DMS53 treated with DMSO at 0.1 percent for 48 hours (cell line): ENCODE measurements around the gene MBNL1.

Experiments
- DNase-seq: peaks from one replicate; lab custom pipeline; 2025; ENCODE audit not compliant: unreplicated experiment; lab: John Stamatoyannopoulos, UW

Gene MBNL1

DNA sequence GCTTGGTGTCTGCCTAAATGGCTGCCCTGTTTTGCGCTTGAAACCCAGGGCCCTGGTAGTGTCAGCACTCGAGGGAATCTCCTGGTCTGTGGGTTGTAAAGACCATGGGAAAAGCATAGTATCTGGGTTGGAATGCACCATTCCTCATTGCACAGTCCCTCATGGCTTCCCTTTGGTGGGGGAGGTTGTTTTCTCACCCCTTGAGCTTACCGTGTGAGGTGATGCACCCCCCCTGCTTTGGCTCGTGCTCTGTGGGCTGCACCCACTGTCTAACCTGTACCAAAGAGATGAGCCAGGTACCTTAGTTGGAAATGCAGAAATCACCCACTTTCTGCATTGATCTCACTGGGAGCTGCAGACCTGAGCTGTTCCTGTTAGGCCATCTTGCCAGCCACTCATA is 104.7 kb downstream of the MBNL1 start:
- DNase-seq: no peak

DNA sequence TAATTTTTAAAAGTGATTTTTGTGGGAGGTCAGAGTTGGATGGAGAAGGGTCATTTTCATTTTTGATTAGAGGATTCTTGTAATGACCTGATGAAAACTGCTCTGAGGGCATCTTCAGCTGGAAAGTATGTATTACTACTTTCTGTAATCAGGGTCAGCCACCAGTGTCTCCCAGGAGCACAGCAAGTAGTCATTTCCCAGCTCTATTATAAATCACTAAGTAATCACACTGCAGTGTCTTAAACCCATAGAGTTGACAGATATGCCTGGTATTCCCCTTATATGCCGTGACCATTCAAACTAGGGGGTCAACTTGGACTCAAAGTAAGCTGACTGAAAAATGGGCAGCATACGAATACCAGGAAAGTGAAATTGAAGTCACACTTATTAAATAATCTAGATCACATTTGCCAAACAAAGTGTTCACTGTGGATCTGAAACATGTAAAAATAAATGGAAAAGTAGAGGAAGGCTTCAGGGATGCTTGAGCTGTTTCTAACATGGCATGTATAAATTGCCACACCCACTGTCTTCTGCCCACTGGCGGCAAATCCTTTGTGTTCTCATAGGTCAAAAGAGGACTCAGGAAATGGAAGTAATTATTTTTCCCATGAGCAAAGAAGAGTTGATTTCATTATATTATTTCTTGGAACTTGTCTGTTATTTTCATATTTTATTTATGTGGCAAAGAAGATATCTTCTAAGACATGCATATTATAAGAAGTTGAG is 105.7 kb downstream of the MBNL1 start:
- no peak for DNase-seq

DNA sequence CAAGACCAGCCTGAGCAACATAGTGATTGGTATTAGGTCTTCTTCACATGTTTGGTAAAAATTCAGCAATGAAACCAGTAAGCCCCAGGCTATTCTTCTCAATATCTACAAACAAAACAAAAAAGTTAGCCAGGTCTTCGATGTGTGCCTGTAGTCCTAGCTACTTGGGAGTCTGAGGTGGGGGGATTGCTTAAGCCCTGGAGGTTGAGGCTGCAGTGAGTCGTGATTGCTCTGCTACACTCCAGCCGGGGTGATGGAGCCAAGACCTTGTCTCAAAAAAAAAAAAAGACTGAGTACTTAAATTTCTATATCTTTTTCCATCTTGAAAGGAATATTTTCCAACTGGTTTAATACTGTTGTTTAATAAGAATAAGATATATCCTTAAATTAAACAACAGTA is 106.8 kb downstream of the MBNL1 start:
- DNase-seq: no peak

DNA sequence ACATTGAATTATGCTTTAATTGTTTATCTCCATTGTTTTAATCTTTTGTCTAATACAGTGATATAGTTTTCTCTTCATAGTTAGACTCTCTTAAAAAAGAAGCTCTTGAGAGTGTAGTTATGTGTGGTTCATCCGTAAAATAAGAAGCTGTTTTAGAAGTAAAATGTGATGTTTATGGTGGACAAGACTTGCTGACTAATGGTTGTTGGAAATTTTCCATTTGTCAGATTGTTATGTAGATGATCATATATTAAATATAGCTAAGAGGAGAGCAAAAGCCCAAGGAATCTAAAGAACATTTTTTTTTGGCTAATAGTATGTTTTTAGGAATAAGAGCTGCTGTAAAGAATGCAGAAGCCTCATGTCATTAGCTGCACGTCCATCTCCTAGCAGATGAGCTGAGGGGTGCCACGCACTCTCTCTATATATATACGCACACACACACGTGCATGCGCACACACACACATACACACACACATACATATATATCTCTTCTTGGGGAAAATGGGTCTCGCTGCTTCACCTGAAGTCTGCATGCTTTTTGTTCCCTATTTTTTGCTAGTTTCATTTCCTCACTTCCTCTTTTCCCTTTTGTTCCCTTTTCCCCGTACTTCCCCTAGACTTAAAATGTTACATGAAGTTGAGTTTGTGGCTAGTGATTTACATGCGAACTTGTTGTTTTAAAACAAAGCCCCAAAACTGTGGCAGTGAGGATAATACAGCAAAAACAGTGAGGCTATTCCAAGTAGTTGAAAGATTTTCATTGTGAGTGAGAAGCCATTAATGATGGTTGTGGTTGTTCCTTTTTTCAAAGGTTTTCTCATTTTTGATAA is 107.8 kb downstream of the MBNL1 start:
- no peak for DNase-seq

DNA sequence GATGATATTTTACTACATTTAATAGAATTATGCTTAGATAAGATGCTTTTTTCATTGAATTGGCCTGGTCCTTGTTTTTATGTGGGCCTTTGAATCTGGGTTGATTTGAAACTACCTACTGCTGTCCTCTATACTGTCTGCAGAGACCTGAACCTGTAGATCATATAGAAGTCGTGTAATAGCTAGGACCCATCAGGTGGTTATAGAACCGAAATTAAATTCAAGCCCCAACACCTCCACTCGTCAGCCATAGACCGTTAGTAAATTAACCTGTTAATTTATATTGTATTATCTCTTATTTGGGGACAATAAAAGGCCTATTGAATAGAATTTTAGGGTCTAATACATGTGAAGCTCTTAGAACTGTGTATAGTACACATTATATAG is 108.4 kb downstream of the MBNL1 start:
- DNase-seq: no peak

DNA sequence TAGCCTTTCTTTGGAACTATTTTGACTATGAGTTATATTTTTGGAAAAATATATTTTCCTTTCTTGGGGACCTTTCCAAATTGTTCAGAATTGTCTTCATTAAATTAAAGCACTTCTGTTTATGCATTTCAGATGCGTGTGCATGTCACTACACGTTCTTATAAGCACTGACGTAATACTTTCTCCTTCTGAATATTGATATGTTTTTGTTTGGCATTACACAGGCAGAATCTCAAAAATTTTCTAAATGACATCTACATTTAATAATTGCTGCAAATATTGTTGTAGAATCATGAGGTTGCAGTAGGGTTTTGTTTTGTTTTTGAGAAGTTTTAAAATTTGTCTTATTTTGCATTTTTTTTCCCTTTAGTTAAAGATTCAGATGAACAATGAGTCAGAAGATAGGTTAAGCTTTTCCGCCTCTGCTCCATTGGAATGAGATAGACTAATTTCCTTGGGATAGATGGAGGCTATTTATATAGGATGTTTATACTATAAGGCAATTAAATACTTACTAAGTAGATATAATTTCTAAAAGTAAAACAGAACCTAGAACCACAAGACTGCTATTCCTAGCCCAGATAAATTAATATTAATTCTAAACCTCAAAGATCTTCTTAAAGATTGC is 110.8 kb downstream of the MBNL1 start:
- no peak for DNase-seq

DNA sequence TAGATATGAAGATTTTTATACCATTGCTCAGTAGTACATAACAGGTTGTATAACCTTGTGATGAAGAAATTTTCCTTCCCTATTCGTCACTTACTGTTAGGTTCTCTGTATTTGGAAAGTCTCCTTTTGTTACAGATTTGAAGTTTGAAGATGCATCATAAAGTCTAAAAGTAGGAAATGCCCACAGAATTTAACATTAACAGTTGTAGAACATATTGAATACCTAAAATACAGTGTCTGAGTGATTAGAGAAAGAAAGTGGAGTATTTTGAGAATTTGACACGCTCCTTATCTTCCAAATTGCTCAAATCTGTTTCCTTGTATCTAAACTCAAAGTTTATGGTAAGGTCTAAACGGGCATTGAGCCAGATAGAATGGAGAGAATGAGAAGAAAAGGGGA is 111.3 kb downstream of the MBNL1 start:
- no peak for DNase-seq

DNA sequence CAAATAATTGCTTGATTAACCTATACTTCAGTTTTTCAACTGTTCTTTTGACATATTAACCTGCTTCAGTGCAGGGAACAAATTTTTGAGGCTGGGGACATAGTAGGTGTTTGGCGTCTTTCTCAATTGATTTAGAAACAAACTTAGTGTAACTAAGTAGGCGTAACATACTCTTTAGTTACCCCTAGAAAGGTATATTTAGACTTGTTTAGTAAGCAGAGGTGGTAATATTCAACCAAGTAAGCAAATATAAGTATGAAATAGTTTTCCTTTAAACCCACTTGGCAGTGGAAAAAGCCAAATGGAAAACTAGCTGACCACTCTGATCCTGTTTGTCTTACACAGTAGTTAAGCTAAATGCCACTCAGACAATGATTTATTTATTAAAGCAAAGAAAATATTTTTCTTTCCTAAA is 113.2 kb downstream of the MBNL1 start:
- no peak for DNase-seq

DNA sequence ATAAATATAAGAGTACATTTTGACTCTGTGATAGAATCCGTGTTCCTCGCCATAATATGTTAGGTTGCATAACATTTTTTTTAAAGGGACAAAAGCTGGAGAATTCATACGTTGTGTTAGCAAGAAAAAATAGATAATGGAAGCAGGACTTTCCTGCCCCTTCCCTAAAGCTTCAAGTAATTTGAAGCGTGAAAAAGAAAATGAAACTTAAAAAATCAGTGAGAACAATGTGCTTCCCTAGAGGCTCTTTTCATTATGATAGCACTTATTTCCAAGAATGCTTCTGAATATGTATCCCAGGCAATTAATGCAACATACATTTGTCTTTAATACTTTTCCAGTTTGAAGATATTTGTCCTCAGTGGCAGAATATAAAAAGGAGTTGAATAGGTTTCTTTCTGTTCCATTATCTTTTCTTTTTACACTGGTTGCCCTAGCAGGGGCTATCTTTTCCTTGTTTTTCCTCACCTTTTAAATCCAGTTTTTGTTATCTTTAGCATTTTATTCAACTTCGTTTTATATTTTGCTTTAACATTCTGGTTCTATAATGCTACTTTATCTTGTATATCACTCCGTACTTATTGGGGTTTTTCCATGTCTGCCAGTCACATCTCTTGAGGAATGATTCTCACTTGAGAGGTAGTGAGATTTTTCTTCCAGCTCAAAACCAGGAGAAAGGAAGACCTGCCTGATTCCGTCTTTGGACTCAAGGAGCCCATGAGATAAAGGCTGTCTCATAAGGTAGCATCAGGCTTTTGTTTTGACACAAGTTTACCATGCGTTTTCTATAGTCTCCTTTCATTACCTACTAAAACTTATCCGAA is 113.8 kb downstream of the MBNL1 start:
- DNase-seq: no peak

DNA sequence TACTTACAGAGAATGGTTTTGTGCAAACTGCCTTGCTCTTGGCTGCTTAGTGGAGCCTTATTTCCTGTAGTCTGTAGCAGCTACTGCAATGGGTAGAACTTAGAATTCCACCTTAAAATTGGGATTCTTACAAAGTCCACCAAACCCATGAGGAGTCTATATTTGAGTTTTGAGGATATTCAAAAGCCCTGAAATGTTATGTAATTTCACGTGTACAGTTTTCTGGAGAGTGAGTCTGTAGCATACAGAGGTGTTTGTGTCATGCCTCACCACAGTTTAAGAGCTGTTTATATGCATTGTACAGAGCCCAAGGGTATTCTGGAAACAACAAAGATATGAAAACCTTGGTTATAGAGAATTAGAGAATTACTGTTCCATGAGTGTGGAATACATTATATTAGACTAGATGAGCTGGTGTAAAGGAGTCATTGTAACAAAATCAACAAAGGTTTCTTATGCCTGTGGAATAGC is 114.4 kb downstream of the MBNL1 start:
- DNase-seq: no peak

DNA sequence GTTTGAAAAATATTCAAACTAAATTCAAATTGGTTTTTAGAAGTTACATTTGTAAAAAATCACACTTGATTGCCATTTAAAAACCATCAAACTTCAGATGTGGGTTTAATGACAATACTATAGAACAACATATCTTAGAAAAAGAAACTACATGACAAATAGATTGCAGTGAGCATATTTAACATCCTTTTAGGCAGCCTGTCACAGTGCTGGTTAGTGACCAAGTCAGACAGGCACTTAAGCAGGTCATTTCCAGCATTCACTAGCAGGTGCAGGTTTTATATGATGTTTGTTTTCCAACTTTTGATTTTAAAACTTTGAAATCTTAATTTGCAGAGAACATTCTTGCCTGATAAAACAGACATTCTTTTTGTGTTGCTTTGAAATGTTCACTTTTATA is 115.7 kb downstream of the MBNL1 start:
- no peak for DNase-seq

DNA sequence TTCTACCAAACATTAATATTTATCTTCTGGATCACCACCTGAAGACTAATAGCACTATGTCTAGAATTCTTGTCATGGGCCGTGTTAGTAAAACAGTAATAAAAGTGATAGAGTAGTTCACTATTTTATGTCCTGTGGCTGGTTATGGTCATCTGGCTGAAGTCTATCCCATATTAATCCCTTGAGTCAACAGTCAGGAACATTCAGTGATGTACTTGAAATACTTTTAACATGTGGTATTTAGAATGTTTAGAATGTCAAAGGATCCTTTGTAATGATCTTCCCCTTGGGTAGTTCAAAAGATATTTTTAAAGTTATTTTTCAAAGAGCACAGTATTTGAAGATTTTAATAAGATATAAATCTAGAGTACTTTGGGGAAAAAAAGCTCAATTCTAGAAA is 117.0 kb downstream of the MBNL1 start:
- DNase-seq: no peak

DNA sequence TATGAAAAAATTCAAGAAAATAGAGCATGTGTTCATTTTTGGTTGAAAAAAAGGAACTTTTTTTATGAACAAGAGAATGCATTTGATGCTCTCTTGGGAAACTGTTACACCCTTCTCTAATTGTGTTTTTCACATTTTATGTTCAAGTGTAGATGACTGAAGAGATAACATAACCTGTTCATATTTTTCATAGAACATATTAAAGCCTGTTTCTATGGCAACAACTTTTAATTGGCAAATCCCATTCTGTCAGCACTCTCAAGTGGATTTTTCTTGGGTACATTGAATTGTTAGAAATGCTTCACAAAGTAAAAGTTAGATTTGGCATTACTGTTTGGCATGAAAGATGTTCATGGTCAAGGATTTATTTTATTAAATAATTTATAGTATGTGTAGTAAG is 117.5 kb downstream of the MBNL1 start:
- DNase-seq: no peak

DNA sequence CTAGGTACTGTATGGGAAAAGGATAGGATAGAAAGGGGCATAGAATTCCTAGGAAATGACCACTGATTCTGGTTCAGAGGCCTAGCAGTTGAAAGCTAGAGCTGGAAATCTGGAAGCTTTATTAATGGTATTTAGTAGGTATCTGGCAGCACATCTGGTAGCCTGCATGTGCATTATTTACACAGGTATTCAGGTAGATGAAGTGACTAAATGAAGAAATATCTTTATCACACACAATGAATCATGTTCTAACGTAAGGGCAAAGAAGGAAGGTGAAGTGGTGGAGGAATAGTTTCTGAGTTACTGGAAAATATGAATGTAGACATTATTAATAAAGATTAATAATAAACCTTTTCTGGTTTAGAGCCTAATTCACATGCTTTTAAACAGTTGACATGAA is 119.9 kb downstream of the MBNL1 start:
- no peak for DNase-seq

DNA sequence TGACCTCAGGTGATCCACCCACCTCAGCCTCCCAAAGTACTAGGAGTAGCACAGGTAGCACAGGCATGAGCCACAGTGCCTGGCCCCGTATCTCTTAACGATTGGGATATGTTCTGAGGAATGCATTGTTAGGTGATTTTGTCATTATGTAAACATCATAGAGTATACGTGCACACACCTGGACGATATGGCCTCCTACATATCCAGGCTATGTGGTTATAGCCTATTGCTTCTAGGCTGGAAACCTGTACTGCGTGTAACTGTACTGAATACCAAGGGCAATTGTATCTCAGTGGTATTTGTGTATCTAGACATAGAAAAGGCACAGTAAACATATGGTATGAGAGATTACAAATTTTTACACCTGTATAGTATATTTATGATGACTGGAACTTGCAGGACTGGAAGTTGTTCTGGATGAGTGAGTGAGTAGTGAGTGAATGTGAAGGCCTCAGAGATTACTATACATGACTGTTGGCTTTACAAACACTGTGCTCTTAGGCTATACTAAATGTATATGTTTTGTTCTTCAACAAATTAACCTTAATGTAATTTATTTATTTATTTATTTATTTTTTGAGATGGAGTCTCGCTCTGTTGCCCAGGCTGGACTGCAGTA is 120.7 kb downstream of the MBNL1 start:
- DNase-seq: no peak

DNA sequence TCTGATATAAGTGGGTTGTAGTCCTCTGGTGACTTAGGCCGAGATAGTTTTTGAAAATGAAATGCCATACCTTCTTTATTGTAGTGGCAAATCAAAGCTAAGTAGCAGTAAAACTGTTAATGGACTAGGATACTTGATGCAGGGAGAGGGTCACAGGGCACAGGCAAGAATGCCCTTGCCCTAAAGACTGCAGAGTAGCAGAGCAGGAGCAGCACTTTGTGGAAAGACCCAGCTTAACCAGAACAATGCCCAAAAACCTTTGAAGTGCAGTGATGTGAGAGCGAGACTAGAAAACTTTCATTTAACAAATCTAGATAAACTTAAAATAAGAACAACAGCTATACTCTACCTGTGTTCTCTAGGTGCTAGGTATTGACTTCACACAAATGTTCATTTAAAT is 121.9 kb downstream of the MBNL1 start:
- DNase-seq: no peak

DNA sequence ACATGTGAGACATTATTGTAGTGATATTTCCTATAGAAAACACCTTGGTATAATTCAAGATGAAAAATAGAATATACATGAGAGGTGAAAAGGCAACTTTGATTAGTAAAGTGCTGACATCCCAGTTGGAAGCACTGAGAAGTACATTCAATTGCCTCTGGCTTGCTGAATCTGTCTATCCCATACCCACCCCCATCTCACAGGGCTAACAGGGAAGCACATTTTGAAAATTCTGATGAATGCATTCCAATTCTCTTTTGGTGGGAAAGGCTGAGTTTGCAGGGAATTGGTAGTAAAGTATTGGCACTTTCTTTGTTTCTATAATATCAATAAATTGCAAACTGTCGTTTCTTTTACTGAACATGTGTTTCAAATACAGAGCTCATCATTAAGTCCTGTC is 122.9 kb downstream of the MBNL1 start:
- no peak for DNase-seq

DNA sequence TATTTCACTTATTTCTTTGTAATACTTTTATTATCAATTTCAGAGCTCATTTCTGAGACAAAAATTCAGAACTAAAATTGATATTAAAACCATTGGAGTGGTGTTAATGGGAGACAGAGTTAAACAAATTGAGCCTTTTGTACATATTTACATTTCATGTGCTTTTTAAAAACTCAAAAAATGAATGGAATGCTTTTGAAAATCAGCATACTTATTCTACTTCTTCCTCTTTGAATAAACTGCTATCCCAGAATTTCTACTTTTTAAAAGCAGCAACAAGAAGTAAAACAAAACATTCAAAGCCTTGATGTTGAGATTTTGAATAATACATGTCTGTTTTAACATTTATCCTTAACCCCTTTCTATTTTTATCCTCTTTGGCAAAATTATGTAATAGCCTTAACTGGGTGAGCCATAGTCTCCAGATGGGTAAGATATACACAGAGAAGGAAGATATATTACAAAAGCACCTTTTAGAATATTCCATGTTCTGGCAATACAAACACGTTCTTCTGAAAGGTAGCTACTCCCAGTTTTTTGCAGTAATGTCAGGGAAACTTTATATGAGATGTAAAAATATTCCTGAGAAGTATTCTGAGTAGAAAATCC is 123.6 kb downstream of the MBNL1 start:
- no peak for DNase-seq

DNA sequence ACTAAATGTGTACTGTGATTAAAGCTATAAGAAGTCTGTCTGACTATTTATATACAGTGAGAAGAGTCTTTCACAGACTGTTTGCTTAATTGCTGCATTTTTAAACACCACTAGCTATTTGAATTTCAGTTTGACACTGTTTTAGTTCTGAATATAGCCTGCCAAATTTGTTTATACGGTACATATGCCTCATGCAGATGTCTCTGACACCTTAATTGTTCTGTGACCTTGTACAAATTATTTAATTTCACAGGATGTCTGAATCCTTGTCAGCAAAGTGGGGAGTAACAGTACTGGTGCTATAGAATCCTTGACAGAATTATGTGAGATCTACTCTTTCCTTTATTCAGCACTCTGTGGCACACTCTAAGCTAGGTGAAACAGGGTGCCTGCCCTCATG is 125.5 kb downstream of the MBNL1 start:
- no peak for DNase-seq

DNA sequence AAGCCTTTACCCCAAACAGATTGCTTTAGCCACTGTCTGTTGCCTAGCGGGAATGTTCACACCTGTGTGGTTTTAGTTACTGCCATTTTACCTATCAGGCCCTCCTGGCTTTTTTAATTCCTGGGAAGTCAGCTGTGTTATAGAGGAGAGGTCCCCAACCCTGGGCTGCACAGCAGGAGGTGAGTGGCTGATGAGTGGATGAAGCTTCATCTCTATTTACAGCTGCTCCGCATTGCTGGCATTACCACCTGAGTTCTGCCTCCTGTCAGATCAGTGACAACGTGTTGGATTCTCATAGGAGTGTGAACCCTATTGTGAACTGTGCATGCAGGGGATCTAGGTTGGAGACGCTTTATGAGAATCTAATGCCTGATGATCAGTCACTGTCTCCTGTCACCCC is 127.0 kb downstream of the MBNL1 start:
- DNase-seq: no peak
